ENCODE data around the gene LGI4. TPM values are rescaled to one million over a fixed set of nuclear protein-coding genes. Genes with fewer than 3 reads are reported as not detected.

Gene LGI4
- total and polyA plus RNA-seq, 2 experiments from 2014 or later, result 3.4 to 4.3 TPM

- no peak for DNase-seq (ENCODE audit: low spot score)
- H2AFZ ChIP-seq, result no peak overlapping the region
- no peak for ATAC-seq
- peaks cover 17% of the 10 kb centered on the region for H3K27me3 Mint-ChIP-seq (ENCODE audit: insufficient read depth, low read depth, poor library complexity)
- H3K79me2 ChIP-seq (replicated peaks; ENCODE audit: insufficient read depth), result no peaks in the 10 kb centered on the region
- H3K27me3 ChIP-seq (ENCODE audit: insufficient read depth), result no peaks in the 10 kb centered on the region
- no peaks in the 10 kb centered on the region; the same call in 2 of the 3 replicates for H3K36me3 Mint-ChIP-seq (ENCODE audit: low read depth)
- no peak overlapping the region for H3K4me3 ChIP-seq
- no peak overlapping the region for H3K4me3 Mint-ChIP-seq
- H4K20me1 ChIP-seq (replicated peaks; ENCODE audit: insufficient read depth), result no peaks in the 10 kb centered on the region
- no peak overlapping the region for H3K27ac Mint-ChIP-seq
- no peaks in the 10 kb centered on the region for H3K9me2 ChIP-seq (ENCODE audit: insufficient read depth)
- peaks cover 2% of the 10 kb centered on the region; the same call in 1 of the 3 replicates for H3K9me3 Mint-ChIP-seq
- H3K36me3 ChIP-seq (ENCODE audit: insufficient read depth), result no peaks in the 10 kb centered on the region
- H3F3A ChIP-seq (replicated peaks; ENCODE audit: low read depth), result no peaks in the 10 kb centered on the region
- H3K4me1 Mint-ChIP-seq, result no peaks in the 10 kb centered on the region
- H3K4me2 ChIP-seq, result no peak overlapping the region
- no peak for TF ChIP-seq EZH2phosphoT487 (IDR thresholded peaks at IDR 0.05; ENCODE audit: unreplicated experiment)
- no peak for TF ChIP-seq NANOG (IDR thresholded peaks at IDR 0.05; ENCODE audit: borderline replicate concordance)
- no peak for TF ChIP-seq CREB1 (CRISPR knock-in tag; IDR thresholded peaks at IDR 0.05; ENCODE audit: low read depth)
- TF ChIP-seq ZNF462 (CRISPR knock-in tag; IDR thresholded peaks at IDR 0.05), result no peak
- TF ChIP-seq CTCF (conservative IDR thresholded peaks at IDR 0.05; ENCODE audit: low read depth in 2 of 2), result no peak
- TF ChIP-seq ZNF331 (CRISPR knock-in tag; IDR thresholded peaks at IDR 0.05; ENCODE audit: low read depth), result no peak
- no peak for TF ChIP-seq JUNB (IDR thresholded peaks at IDR 0.05; ENCODE audit: unreplicated experiment)
- TF ChIP-seq ZNF114 (CRISPR knock-in tag; IDR thresholded peaks at IDR 0.05), result no peak
- no peak for TF ChIP-seq EZH2 (IDR thresholded peaks at IDR 0.05; ENCODE audit: low read depth, unreplicated experiment)
- TF ChIP-seq ETS1 (IDR thresholded peaks at IDR 0.05), result no peak
- no peak for TF ChIP-seq STAT1 (IDR thresholded peaks at IDR 0.05; ENCODE audit: unreplicated experiment)
- no peak for TF ChIP-seq POLR2AphosphoS5 (IDR thresholded peaks at IDR 0.05; ENCODE audit: low read depth)
- no peak for TF ChIP-seq REST (IDR thresholded peaks at IDR 0.05; ENCODE audit: unreplicated experiment)
- H3K27ac ChIP-seq (ENCODE audit: low read depth), result no peak overlapping the region
- H3K4me1 ChIP-seq (ENCODE audit: insufficient read depth), result no peaks in the 10 kb centered on the region
Observed at GRCh38 chr19:35075202-35076025, 59.4 kb downstream of the LGI4 start.

Measured in GM23338 (cell line).